ENCODE data around the gene LY86. TPM values are rescaled to one million over a fixed set of nuclear protein-coding genes. Genes with fewer than 3 reads are reported as not detected.

The LY86 gene
- total RNA-seq, 2 donors from 2014 or later, result 0.82 to 5.2 TPM

GRCh38 chr6:6696867-6697531 lies 108.5 kb downstream of the LY86 start:
- TF ChIP-seq CTCF (IDR thresholded peaks at IDR 0.05), result peak; percentile 61 to 80
- H3K4me1 ChIP-seq, result peaks cover 0 to 56% of the 10 kb centered on the region in 2 donors
- H3K27ac ChIP-seq, result peak overlapping the region; percentile 69 to 77
- no peaks in the 10 kb centered on the region for H3K36me3 ChIP-seq
- DNase-seq (ENCODE audit: low spot score), result peak; percentile 72
- H3K9me3 ChIP-seq, result no peaks in the 10 kb centered on the region
- H3K27me3 ChIP-seq, result no peaks in the 10 kb centered on the region
- H3K4me3 ChIP-seq, result no peak overlapping the region

- H3K4me3 ChIP-seq, result no peak overlapping the region
- H3K9me3 ChIP-seq, result no peaks in the 10 kb centered on the region
- H3K27me3 ChIP-seq, result no peaks in the 10 kb centered on the region
- H3K36me3 ChIP-seq, result no peaks in the 10 kb centered on the region
- TF ChIP-seq CTCF (IDR thresholded peaks at IDR 0.05), result no peak
- peak overlapping the region in 1 of 2 donors; percentile 50 for H3K27ac ChIP-seq
- peaks cover 0 to 56% of the 10 kb centered on the region in 2 donors for H3K4me1 ChIP-seq
- no peak for DNase-seq (ENCODE audit: low spot score)
Measured at GRCh38 chr6:6697620-6698019, 109.1 kb downstream of the LY86 start.

GRCh38 chr6:6699741-6700367 lies 111.3 kb downstream of the LY86 start:
- no peaks in the 10 kb centered on the region for H3K36me3 ChIP-seq
- peak in 1 of 2 donors; percentile 35 for TF ChIP-seq CTCF (IDR thresholded peaks at IDR 0.05)
- peaks cover 0 to 45% of the 10 kb centered on the region in 2 donors for H3K4me1 ChIP-seq
- peak overlapping the region; percentile 61 to 77 for H3K27ac ChIP-seq
- DNase-seq (ENCODE audit: low spot score), result peak; percentile 89
- no peaks in the 10 kb centered on the region for H3K27me3 ChIP-seq
- H3K9me3 ChIP-seq, result no peaks in the 10 kb centered on the region
- H3K4me3 ChIP-seq, result no peak overlapping the region

- no peak for TF ChIP-seq CTCF (IDR thresholded peaks at IDR 0.05)
- peaks cover 0 to 37% of the 10 kb centered on the region in 2 donors for H3K4me1 ChIP-seq
Measured at GRCh38 chr6:6700407-6701270, 112.1 kb downstream of the LY86 start.

GRCh38 chr6:6701864-6702263 lies 113.3 kb downstream of the LY86 start:
- Histone ChIP-seq H3K9me3 (no peaks in the 10 kb centered on the region), H3K36me3 (no peaks in the 10 kb centered on the region), H3K27me3 (no peaks in the 10 kb centered on the region), H3K4me1 (peaks cover 0 to 25% of the 10 kb centered on the region in 2 donors), H3K27ac (no peak overlapping the region), H3K4me3 (no peak overlapping the region)
- no peak for TF ChIP-seq CTCF (IDR thresholded peaks at IDR 0.05)
- no peak for DNase-seq (ENCODE audit: low spot score)

More at GRCh38 chr6:6700407-6701270, 112.1 kb downstream of the LY86 start:
- Histone ChIP-seq H3K36me3 (no peaks in the 10 kb centered on the region), H3K27ac (peak overlapping the region; percentile 61 to 77), H3K27me3 (no peaks in the 10 kb centered on the region), H3K4me3 (no peak overlapping the region), H3K9me3 (no peaks in the 10 kb centered on the region)
- DNase-seq (ENCODE audit: low spot score), result no peak

Data from right atrium auricular region (tissue), 2 donors.